LNCaP clone FGC (cell line): ENCODE results near the gene KRI1.

ENCODE experiments used
- DNase-seq: peaks from one replicate; pipeline ENCODE4 v3.0.0-alpha.2; 2011; ENCODE audit warnings: low read depth
- H3K4me3 ChIP-seq: 2 replicates; pipeline ENCODE4 v1.5.1; 2011; ENCODE audit warnings: mild to moderate bottlenecking, low read depth, low read length, control low read depth
- CTCF ChIP-seq: IDR thresholded peaks from 2 replicates; pipeline ENCODE4 v1.5.1; 2012; ENCODE audit warnings: mild to moderate bottlenecking; ENCODE audit not compliant: control insufficient read depth, insufficient read depth; ENCODE audit errors: extremely low read depth

KRI1 gene

GRCh38 chr19:10565567-10566407, at the start of gene KRI1:
TSS of gene KRI1 (minus strand) at chr19:10566010. CDS start at chr19:10565999, 11 bp downstream.
- peak; percentile 28; the same call in 1 of the 2 replicates for TF ChIP-seq CTCF
- H3K4me3 ChIP-seq = peak within 1 kb of the TSS; percentile 95
- DNase-seq = peak; percentile 76

GRCh38 chr19:10612499-10613119, 46.8 kb upstream of the KRI1 start:
- no peak for TF ChIP-seq CTCF
- no peak for DNase-seq
- H3K4me3 ChIP-seq = no peak overlapping the region

- no peak for TF ChIP-seq CTCF
- no peak overlapping the region for H3K4me3 ChIP-seq
- no peak for DNase-seq
Observed at GRCh38 chr19:10611907-10612306, 46.1 kb upstream of the KRI1 start.

- no peak for DNase-seq
- H3K4me3 ChIP-seq = no peak overlapping the region
- TF ChIP-seq CTCF = no peak
Observed at GRCh38 chr19:10604460-10604980, 38.7 kb upstream of the KRI1 start.

- no peak overlapping the region for H3K4me3 ChIP-seq
- TF ChIP-seq CTCF = no peak
- no peak for DNase-seq
Observed at GRCh38 chr19:10603873-10604459, 38.2 kb upstream of the KRI1 start.

GRCh38 chr19:10603084-10603872, 37.5 kb upstream of the KRI1 start:
- no peak for TF ChIP-seq CTCF
- no peak for DNase-seq
- H3K4me3 ChIP-seq = peak overlapping the region; percentile 61
